ENCODE data around the gene RHBDF2.
A peak's percentile ranks its signal among the peaks of the same experiment; 100 is the strongest.

DNA sequence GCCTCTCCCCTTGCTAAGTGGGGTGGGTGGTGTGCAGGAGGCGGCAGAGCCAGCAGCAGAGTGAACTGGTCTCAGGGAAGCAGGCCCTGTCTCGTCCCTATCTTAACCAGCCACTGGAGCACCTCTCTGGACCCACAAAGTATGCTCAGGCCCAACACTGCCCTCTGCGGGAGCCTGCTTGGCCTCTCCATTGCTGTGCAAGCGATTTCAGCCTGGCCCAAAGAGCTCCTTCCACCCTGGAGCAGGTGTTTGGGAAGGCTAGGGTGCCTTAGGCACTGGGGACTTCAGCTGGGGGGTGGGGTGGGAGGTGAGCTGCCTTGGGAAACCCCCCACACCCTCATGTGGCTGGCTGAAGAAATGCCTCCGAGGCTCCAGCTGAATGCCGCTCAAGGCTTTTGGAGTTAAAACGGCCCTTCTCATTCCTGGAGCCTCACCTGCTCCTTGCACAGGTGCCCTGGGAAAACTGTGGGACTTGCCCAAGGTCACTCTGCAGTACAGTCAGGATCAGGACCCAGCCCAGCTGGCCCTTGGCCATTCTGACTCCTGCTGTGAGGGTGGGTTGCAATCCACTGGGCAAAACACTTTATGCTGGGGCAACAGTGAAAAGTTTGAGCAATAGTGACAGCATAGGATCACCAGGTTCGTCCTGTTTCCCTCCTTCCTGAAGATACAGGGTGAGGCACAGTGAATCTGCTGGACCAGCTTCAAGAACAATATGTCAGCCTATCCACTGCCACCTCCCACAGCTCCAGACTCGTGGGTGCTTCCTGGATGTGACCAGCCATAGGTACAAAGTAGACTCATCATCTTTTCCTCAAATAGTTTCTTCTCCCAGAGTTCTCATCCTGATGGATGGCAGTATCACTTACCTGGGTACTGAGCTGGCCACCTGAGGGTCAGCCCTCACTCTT, 42.4 kb downstream of the RHBDF2 start:
- no peak for TF ChIP-seq POLR2A (IDR thresholded peaks at IDR 0.05)
- TF ChIP-seq, protein P1, sequence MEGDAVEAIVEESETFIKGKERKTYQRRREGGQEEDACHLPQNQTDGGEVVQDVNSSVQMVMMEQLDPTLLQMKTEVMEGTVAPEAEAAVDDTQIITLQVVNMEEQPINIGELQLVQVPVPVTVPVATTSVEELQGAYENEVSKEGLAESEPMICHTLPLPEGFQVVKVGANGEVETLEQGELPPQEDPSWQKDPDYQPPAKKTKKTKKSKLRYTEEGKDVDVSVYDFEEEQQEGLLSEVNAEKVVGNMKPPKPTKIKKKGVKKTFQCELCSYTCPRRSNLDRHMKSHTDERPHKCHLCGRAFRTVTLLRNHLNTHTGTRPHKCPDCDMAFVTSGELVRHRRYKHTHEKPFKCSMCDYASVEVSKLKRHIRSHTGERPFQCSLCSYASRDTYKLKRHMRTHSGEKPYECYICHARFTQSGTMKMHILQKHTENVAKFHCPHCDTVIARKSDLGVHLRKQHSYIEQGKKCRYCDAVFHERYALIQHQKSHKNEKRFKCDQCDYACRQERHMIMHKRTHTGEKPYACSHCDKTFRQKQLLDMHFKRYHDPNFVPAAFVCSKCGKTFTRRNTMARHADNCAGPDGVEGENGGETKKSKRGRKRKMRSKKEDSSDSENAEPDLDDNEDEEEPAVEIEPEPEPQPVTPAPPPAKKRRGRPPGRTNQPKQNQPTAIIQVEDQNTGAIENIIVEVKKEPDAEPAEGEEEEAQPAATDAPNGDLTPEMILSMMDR (IDR thresholded peaks at IDR 0.05 in 4 of 5, conservative IDR thresholded peaks at IDR 0.05 in 1 of 5): peak in 2 of 5 experiments; percentile 16 to 35
